GF-D8 (cell line): ENCODE results near the gene CDK5RAP2.
"Not testable (repeated sequence)": the region's sequence is repeated elsewhere in the genome, so short reads cannot be mapped to it uniquely, and the experiment has no call there.

Source experiments
- DNase-seq: peaks from one replicate; lab custom pipeline; 2025; lab: John Stamatoyannopoulos, UW

The CDK5RAP2 gene

GRCh38 chr9:120587328-120587727 lies 7.4 kb upstream of the CDK5RAP2 start:
- DNase-seq = no peak

GRCh38 chr9:120583958-120584369 lies 4.0 kb upstream of the CDK5RAP2 start:
- peak; percentile 80 for DNase-seq

- DNase-seq = no peak
Measured at GRCh38 chr9:120579139-120580050, 572 bp downstream of the CDK5RAP2 start.

- no peak for DNase-seq
Measured at GRCh38 chr9:120574473-120574872, 5.5 kb downstream of the CDK5RAP2 start.

- no peak for DNase-seq
Measured at GRCh38 chr9:120572472-120572871, 7.5 kb downstream of the CDK5RAP2 start.

- no peak for DNase-seq
Measured at GRCh38 chr9:120571443-120572257, 8.3 kb downstream of the CDK5RAP2 start.

GRCh38 chr9:120570296-120570695 lies 9.7 kb downstream of the CDK5RAP2 start:
- no peak for DNase-seq

- DNase-seq = no peak
Measured at GRCh38 chr9:120569556-120569955, 10.4 kb downstream of the CDK5RAP2 start.

- DNase-seq = no peak
Measured at GRCh38 chr9:120568816-120569215, 11.2 kb downstream of the CDK5RAP2 start.

- DNase-seq = no peak
Measured at GRCh38 chr9:120567874-120568273, 12.1 kb downstream of the CDK5RAP2 start.

GRCh38 chr9:120567081-120567480 lies 12.9 kb downstream of the CDK5RAP2 start:
- no peak for DNase-seq

- DNase-seq = no peak
Measured at GRCh38 chr9:120564589-120564988, 15.4 kb downstream of the CDK5RAP2 start.

- no peak for DNase-seq
Measured at GRCh38 chr9:120562861-120563443, 17.0 kb downstream of the CDK5RAP2 start.

GRCh38 chr9:120561709-120562108 lies 18.3 kb downstream of the CDK5RAP2 start:
- DNase-seq = no peak

GRCh38 chr9:120559546-120559945 lies 20.4 kb downstream of the CDK5RAP2 start:
- DNase-seq = no peak

GRCh38 chr9:120558454-120558853 lies 21.5 kb downstream of the CDK5RAP2 start:
- no peak for DNase-seq

GRCh38 chr9:120557205-120557604 lies 22.8 kb downstream of the CDK5RAP2 start:
- DNase-seq = no peak

GRCh38 chr9:120556775-120557174 lies 23.2 kb downstream of the CDK5RAP2 start:
- DNase-seq = no peak

- peak; percentile 80 for DNase-seq
Measured at GRCh38 chr9:120555839-120556238, 24.1 kb downstream of the CDK5RAP2 start.

- not testable (repeated sequence) for DNase-seq
Measured at GRCh38 chr9:120552210-120552704, 27.7 kb downstream of the CDK5RAP2 start.

- no peak for DNase-seq
Measured at GRCh38 chr9:120545701-120546550, 34.0 kb downstream of the CDK5RAP2 start.
